ENCODE data around the gene CX3CL1. TPM values are rescaled to one million over a fixed set of nuclear protein-coding genes. Genes with fewer than 3 reads are reported as not detected.

Gene CX3CL1
- total RNA-seq, 4 donors from 2014 or later = 5.8 to 31.9 (median 18.3) TPM

- no peak overlapping the region for H3K4me3 ChIP-seq (ENCODE audit: low read depth, poor library complexity, severe bottlenecking)
- TF ChIP-seq POLR2A (IDR thresholded peaks at IDR 0.05) (no peak), CTCF (IDR thresholded peaks at IDR 0.05) (no peak)
- 82% methylated on average over 7 of the region's 7 CpGs for WGBS, 2 donors
- DNase-seq (ENCODE audit: low spot score in 2 of 2) = peak in 1 of 2 donors; percentile 75
- intact Hi-C loops (cut with DNase I; ENCODE audit: low total_unique reads) = no loop called here
Measured at GRCh38 chr16:57413733-57414132, 41.4 kb downstream of the CX3CL1 start.

- intact Hi-C loops (cut with DNase I; ENCODE audit: low total_unique reads) = loop anchor here (2.0 to 5.0 kb wide), 2 partner anchors 106 to 115 kb away; no protein-coding TSS in a partner anchor
- H3K4me3 ChIP-seq (ENCODE audit: low read depth, poor library complexity, severe bottlenecking) = no peak overlapping the region
- DNase-seq (ENCODE audit: low spot score in 2 of 2) = no peak
- TF ChIP-seq CTCF (IDR thresholded peaks at IDR 0.05) (no peak), POLR2A (IDR thresholded peaks at IDR 0.05) (no peak)
- 83 to 94% methylated on average over 12 to 16 of the region's 16 CpGs for WGBS, 2 donors
Measured at GRCh38 chr16:57416084-57416483, 43.8 kb downstream of the CX3CL1 start.

- intact Hi-C loops (cut with DNase I; ENCODE audit: low total_unique reads) = loop anchor here (5.0 kb wide), 1 partner anchor 103 kb away; no protein-coding TSS in a partner anchor
- H3K4me3 ChIP-seq (ENCODE audit: low read depth, poor library complexity, severe bottlenecking) = no peak overlapping the region
- DNase-seq (ENCODE audit: low spot score in 2 of 2) = peak in 1 of 2 donors; percentile 69
- TF ChIP-seq CTCF (IDR thresholded peaks at IDR 0.05) = no peak
- TF ChIP-seq POLR2A (IDR thresholded peaks at IDR 0.05) = no peak
- WGBS, 2 donors = 66 to 76% methylated on average over 6 of the region's 6 CpGs
Measured at GRCh38 chr16:57419506-57419905, 47.2 kb downstream of the CX3CL1 start.

GRCh38 chr16:57422026-57422944, 50.0 kb downstream of the CX3CL1 start:
- DNase-seq (ENCODE audit: low spot score in 2 of 2) = peak in 1 of 2 donors; percentile 39
- intact Hi-C loops (cut with DNase I; ENCODE audit: low total_unique reads) = loop anchor here (10.0 kb wide), 1 partner anchor 337 kb away; no protein-coding TSS in a partner anchor
- TF ChIP-seq POLR2A (IDR thresholded peaks at IDR 0.05) (no peak), CTCF (IDR thresholded peaks at IDR 0.05) (no peak)
- 28 to 31% methylated on average over 10 of the region's 10 CpGs for WGBS, 2 donors
- no peak overlapping the region for H3K4me3 ChIP-seq (ENCODE audit: low read depth, poor library complexity, severe bottlenecking)

- TF ChIP-seq CTCF (IDR thresholded peaks at IDR 0.05) (no peak), POLR2A (IDR thresholded peaks at IDR 0.05) (no peak)
- no peak overlapping the region for H3K4me3 ChIP-seq (ENCODE audit: low read depth, poor library complexity, severe bottlenecking)
- no peak for DNase-seq (ENCODE audit: low spot score in 2 of 2)
- intact Hi-C loops (cut with DNase I; ENCODE audit: low total_unique reads) = loop anchor here (10.0 kb wide), 1 partner anchor 338 kb away; no protein-coding TSS in a partner anchor
- WGBS, 2 donors = 78 to 80% methylated on average over 2 of the region's 2 CpGs
Measured at GRCh38 chr16:57423152-57423551, 50.9 kb downstream of the CX3CL1 start.

Measured in lower leg skin (tissue), 4 donors.